ENCODE measurements around the gene PPIA. TPM values are rescaled to one million over a fixed set of nuclear protein-coding genes. Genes with fewer than 3 reads are reported as not detected.

The PPIA gene
- total RNA-seq, 1 donor = 2,422 TPM

- no peak for DNase-seq (ENCODE audit: low read depth)
- TF ChIP-seq CTCF (IDR thresholded peaks at IDR 0.05; ENCODE audit: insufficient read depth, low read depth, low read length) = no peak
- no peak overlapping the region for H3K4me3 ChIP-seq (ENCODE audit: low read depth, low read length)
These were observed 38.7 kb upstream of the PPIA start for GRCh38 chr7:44757739-44758138.

DNA sequence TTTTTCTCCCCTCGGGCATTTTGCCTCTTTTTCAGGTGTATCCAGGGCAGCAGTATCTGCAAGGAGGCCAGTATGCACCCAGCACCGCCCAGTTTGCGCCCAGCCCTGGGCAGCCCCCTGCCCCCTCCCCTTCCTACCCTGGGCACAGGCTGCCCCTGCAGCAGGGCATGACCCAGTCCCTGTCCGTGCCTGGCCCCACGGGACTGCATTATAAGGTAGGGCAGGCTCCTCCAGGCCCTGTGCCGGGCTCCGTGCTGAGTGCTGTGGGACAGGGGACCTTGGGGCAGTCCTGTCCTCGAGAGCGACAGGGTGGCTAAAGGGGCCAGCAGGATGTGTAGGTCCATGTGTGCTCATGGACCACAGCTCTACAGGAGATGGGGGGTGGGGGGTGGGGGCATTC, 37.2 kb upstream of the PPIA start:
- TF ChIP-seq CTCF (IDR thresholded peaks at IDR 0.05; ENCODE audit: insufficient read depth, low read depth, low read length) = no peak

GRCh38 chr7:44760034-44760580, 36.4 kb upstream of the PPIA start:
- no peak for TF ChIP-seq CTCF (IDR thresholded peaks at IDR 0.05; ENCODE audit: insufficient read depth, low read depth, low read length)
- no peak for DNase-seq (ENCODE audit: low read depth)
- no peak overlapping the region for H3K4me3 ChIP-seq (ENCODE audit: low read depth, low read length)

More for the DNA sequence above, 37.2 kb upstream of the PPIA start:
- no peak overlapping the region for H3K4me3 ChIP-seq (ENCODE audit: low read depth, low read length)
- no peak for DNase-seq (ENCODE audit: low read depth)

DNA sequence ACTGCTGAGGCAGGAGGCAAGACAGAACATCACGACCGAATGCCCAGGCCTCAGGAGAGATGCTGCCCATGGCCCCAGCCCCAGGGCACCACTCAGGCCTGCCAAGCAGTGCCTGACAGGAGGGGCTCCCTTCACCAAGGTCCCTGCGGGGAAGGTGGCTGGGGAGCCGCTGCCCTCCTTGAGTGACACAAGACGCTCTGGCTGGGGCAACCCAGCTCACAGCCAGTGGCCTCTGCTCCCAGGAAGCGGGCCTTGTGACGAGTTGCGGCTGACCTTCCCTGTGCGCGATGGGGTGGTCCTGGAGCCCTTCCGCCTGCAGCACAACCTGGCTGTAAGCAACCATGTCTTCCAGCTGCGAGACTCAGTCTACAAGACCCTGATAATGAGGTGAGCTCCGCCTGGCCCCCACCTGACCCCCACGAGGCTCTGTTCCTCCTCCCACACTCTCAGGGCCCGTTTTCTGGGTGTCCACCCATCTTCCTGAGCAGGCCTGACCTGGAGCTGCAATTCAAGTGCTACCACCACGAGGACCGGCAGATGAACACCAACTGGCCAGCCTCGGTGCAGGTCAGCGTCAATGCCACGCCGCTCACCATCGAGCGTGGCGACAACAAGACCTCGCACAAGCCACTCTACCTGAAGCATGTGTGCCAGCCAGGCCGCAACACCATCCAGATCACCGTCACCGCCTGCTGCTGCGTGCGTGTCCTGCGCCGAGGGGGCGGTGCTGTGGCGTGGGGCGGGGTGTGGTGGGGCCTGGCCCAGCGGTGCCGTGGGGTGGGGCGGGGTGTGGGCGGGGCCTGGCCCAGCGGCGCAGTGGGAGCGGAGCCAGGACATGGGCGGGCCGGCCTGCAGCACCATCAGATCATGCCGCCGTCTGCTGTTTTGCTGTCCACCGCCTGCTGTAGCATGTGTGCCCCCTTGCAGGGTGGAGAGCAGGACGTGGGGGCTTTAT, 35.0 kb upstream of the PPIA start:
- DNase-seq (ENCODE audit: low read depth) = peak; percentile 77
- TF ChIP-seq CTCF (IDR thresholded peaks at IDR 0.05; ENCODE audit: insufficient read depth, low read depth, low read length) = no peak
- no peak overlapping the region for H3K4me3 ChIP-seq (ENCODE audit: low read depth, low read length)

DNA sequence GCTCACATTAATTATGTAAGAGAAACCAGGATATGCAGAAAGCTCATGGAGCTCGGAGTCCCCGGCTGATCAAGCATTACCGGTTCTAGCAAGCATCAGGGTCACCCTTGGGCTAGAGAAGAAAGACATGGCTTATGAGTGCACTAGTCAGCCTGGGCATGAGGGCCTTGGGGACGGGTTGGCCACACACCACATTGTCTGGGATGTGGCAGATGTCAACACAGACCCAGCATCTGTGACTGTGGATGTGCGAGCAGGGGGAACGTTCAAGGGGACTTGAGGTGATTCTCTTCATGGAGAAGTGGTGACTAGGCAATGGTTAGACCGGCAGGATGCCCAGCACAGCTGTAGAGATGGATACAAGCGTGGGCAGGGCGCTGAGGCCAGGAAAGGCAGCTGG, 34.2 kb upstream of the PPIA start:
- peak; percentile 52 for DNase-seq (ENCODE audit: low read depth)
- no peak for TF ChIP-seq CTCF (IDR thresholded peaks at IDR 0.05; ENCODE audit: insufficient read depth, low read depth, low read length)
- no peak overlapping the region for H3K4me3 ChIP-seq (ENCODE audit: low read depth, low read length)

GRCh38 chr7:44762726-44763522, 33.6 kb upstream of the PPIA start:
- no peak for TF ChIP-seq CTCF (IDR thresholded peaks at IDR 0.05; ENCODE audit: insufficient read depth, low read depth, low read length)
- no peak for DNase-seq (ENCODE audit: low read depth)
- H3K4me3 ChIP-seq (ENCODE audit: low read depth, low read length) = no peak overlapping the region
